ENCODE measurements around the gene RPL22. TPM values are rescaled to one million over a fixed set of nuclear protein-coding genes. Genes with fewer than 3 reads are reported as not detected.

RPL22 gene
- total and polyA plus RNA-seq, 10 donors, result 106 to 1,105 (median 369) TPM

DNA sequence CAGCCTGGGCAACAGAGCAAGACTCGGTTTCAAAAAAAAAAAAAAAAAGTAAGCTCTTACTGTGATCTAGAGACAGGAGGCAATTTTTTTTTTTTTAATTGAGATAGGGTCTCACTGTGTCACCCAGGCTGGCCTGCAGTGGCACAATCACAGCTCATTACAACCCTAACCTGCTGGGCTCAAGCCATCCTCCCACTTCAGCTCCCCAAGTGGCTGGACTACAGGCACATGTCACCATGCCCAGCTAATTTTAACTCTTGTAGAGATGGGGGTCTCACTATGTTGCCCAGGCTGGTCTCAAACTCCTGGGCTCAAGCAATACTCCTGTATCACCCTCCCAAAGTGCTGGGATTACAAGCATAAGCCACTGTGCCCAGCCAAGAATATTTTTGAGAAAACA is 7.4 kb downstream of the RPL22 start:
- TF ChIP-seq, protein P1, sequence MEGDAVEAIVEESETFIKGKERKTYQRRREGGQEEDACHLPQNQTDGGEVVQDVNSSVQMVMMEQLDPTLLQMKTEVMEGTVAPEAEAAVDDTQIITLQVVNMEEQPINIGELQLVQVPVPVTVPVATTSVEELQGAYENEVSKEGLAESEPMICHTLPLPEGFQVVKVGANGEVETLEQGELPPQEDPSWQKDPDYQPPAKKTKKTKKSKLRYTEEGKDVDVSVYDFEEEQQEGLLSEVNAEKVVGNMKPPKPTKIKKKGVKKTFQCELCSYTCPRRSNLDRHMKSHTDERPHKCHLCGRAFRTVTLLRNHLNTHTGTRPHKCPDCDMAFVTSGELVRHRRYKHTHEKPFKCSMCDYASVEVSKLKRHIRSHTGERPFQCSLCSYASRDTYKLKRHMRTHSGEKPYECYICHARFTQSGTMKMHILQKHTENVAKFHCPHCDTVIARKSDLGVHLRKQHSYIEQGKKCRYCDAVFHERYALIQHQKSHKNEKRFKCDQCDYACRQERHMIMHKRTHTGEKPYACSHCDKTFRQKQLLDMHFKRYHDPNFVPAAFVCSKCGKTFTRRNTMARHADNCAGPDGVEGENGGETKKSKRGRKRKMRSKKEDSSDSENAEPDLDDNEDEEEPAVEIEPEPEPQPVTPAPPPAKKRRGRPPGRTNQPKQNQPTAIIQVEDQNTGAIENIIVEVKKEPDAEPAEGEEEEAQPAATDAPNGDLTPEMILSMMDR (IDR thresholded peaks at IDR 0.05 in 8 of 11, conservative IDR thresholded peaks at IDR 0.05 in 3 of 11), result no peak
- no peak for TF ChIP-seq POLR2AphosphoS5 (IDR thresholded peaks at IDR 0.05)
- no peak for TF ChIP-seq POLR2A (IDR thresholded peaks at IDR 0.05)
- intact Hi-C loops (cut with DNase I; ENCODE audit: low total_unique reads), result no loop called here
- Histone ChIP-seq H3K9me3 (no peaks in the 10 kb centered on the region), H3K4me1 (peaks cover 2 to 46% (median 14%) of the 10 kb centered on the region in 6 donors), H3K27ac (no peak overlapping the region), H3K27me3 (replicated peaks in 1 of 7) (no peaks in the 10 kb centered on the region), H3K36me3 (peaks cover 3 to 100% (median 97%) of the 10 kb centered on the region in 6 donors), H3K4me3 (no peak overlapping the region)
- 87 to 100% (median 100%) methylated on average over 1 of the region's 1 CpG for WGBS, 5 donors
- no peak for DNase-seq

DNA sequence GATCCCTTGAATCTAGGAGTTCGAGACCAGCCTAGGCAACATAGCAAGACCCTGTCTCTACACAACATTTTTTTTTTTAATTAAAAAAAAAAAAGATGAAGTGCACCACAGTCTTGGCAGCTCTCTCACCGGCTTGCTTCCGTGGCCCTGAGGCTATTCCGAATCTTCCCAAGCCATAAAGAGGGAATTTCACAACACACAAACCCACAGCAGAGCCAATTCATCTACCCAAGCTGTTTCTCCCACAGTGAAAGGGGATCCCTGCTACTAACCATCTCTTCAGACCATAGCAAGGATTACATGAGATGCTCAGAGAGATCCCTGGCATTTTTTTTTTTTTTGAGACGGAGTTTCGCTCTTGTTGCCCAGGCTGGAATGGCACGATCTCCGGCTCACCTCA is 10.9 kb downstream of the RPL22 start:
- Histone ChIP-seq H3K27me3 (replicated peaks in 1 of 7) (no peaks in the 10 kb centered on the region), H3K9me3 (no peaks in the 10 kb centered on the region), H3K4me1 (peaks cover 0 to 40% (median 4%) of the 10 kb centered on the region in 6 donors), H3K4me3 (no peak overlapping the region), H3K36me3 (peaks cover 0 to 89% (median 75%) of the 10 kb centered on the region in 6 donors), H3K27ac (no peak overlapping the region)
- no peak for DNase-seq
- intact Hi-C loops (cut with DNase I; ENCODE audit: low total_unique reads), result loop anchor here (10.0 kb wide), 1 partner anchor 46 kb away; the partner anchor contains the start of gene ICMT
- TF ChIP-seq, protein P1 (IDR thresholded peaks at IDR 0.05 in 8 of 11, conservative IDR thresholded peaks at IDR 0.05 in 3 of 11), result no peak
- TF ChIP-seq POLR2AphosphoS5 (IDR thresholded peaks at IDR 0.05), result no peak
- no peak for TF ChIP-seq POLR2A (IDR thresholded peaks at IDR 0.05)
- WGBS, 5 donors, result 90 to 97% (median 95%) methylated on average over 8 of the region's 8 CpGs

DNA sequence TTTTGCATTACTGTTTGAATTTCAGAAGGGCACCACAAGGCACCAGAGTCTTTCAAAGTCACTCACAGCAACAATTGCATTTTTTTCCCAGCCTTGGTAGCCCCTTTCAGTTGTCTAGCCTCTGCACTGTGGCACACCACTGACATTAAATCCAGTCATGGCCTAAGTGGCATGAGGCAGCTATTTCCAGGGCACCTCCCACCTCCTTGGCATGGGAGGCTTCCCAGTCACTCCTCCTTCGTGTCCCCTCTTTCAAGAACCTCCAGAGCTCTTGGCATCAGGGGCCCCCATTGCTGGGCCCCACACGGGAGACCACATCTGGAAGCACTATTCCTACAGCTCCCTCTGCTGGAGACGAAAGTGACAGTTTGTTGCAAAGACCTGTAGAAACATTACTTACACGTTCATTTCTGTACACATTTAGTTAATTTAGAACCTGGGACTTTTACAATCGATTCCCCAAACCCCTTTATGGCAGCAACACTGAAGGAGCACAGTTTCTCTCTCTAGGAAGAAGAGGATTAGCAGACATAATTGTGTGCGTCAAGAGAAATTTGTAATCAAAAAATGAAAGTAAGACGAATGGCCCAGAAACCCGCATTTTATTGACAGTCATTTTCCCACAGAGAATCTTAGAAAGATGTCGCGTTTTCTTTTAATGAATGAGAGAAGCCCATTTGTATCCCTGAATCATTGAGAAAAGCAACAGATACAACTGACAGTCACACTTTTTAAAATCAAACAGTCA is 13.6 kb downstream of the RPL22 start:
- TF ChIP-seq, protein P1 (IDR thresholded peaks at IDR 0.05 in 8 of 11, conservative IDR thresholded peaks at IDR 0.05 in 3 of 11), result peak in 6 of 11 experiments; percentile 13 to 33 (median 22)
- TF ChIP-seq POLR2A (IDR thresholded peaks at IDR 0.05), result no peak
- Histone ChIP-seq H3K9me3 (no peaks in the 10 kb centered on the region), H3K36me3 (peaks cover 0 to 64% (median 50%) of the 10 kb centered on the region in 6 donors), H3K27me3 (replicated peaks in 1 of 7) (peaks cover under 1 to 15% (median 7%) of the 10 kb centered on the region in 7 donors), H3K4me3 (no peak overlapping the region), H3K27ac (no peak overlapping the region), H3K4me1 (peaks cover 5 to 51% (median 13%) of the 10 kb centered on the region in 6 donors)
- DNase-seq, result no peak
- intact Hi-C loops (cut with DNase I; ENCODE audit: low total_unique reads), result loop anchor here (10.0 kb wide), 1 partner anchor 49 kb away; the partner anchor contains the start of gene ICMT
- 62 to 68% (median 67%) methylated on average over 10 of the region's 10 CpGs for WGBS, 5 donors

DNA sequence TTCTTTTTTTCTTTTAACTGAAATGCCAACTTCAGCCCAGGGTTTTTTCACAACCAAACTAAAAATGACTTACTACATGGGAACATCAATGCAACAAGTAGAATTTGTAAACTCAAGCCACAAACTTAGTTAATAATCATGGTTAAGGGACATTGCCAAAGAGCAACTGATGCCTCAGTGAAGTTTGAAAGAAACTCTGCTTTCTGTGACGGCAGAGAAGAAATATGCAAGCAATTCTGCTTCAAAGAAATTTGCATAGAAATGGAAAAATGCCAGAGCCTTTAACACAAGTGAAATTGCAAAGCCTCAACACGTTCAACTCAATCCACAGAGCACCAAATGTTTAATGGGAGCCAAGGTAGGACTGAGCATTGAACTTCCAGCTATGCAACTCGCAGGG is 14.2 kb downstream of the RPL22 start:
- intact Hi-C loops (cut with DNase I; ENCODE audit: low total_unique reads), result loop anchor here (10.0 kb wide), 1 partner anchor 50 kb away; the partner anchor contains the start of gene ICMT
- Histone ChIP-seq H3K27me3 (replicated peaks in 1 of 7) (peaks cover 2 to 21% (median 13%) of the 10 kb centered on the region in 7 donors), H3K4me3 (no peak overlapping the region), H3K27ac (no peak overlapping the region), H3K4me1 (peaks cover 8 to 51% (median 20%) of the 10 kb centered on the region in 6 donors), H3K36me3 (peaks cover 0 to 57% (median 44%) of the 10 kb centered on the region in 6 donors), H3K9me3 (no peaks in the 10 kb centered on the region)
- no peak for TF ChIP-seq POLR2AphosphoS5 (IDR thresholded peaks at IDR 0.05)
- TF ChIP-seq, protein P1 (IDR thresholded peaks at IDR 0.05 in 8 of 11, conservative IDR thresholded peaks at IDR 0.05 in 3 of 11), result no peak
- no peak for TF ChIP-seq POLR2A (IDR thresholded peaks at IDR 0.05)
- WGBS, 5 donors, result 61 to 75% (median 68%) methylated on average over 3 of the region's 3 CpGs
- DNase-seq, result no peak

Data from spleen (tissue), 11 donors.